ENCODE results near the gene PAX1. TPM values are rescaled to one million over a fixed set of nuclear protein-coding genes. Genes with fewer than 3 reads are reported as not detected.
A peak's percentile ranks its signal among the peaks of the same experiment; 100 is the strongest.

Gene PAX1
- total and polyA plus RNA-seq, 11 donors, result 0.44 TPM; not detected in 10

GRCh38 chr20:21713901-21714296 is 8.4 kb downstream of the PAX1 start:
- H3K27ac ChIP-seq, result no peak overlapping the region
- H3K27me3 ChIP-seq, result peaks cover 30 to 99% (median 82%) of the 10 kb centered on the region in 9 donors
- intact Hi-C loops (cut with DNase I), result loop anchor here in 2 of 10 donors (10.0 kb wide), 1 partner anchor 601 kb away; no protein-coding TSS in a partner anchor
- no peaks in the 10 kb centered on the region for H3K36me3 ChIP-seq
- no peaks in the 10 kb centered on the region for H3K9me3 ChIP-seq
- 1 to 3% (median 1%) methylated on average over 19 to 26 of the region's 26 CpGs for WGBS, 4 donors
- ATAC-seq, result no peak
- TF ChIP-seq POLR2A (IDR thresholded peaks at IDR 0.05), result no peak
- TF ChIP-seq CTCF (IDR thresholded peaks at IDR 0.05), result no peak
- peaks cover 0 to 3% (median 0%) of the 10 kb centered on the region in 12 donors for H3K4me1 ChIP-seq
- no peak for DNase-seq
- no peak overlapping the region for H3K4me3 ChIP-seq

GRCh38 chr20:21714297-21715192 is 9.1 kb downstream of the PAX1 start:
- WGBS, 4 donors, result 1 to 7% (median 2%) methylated on average over 33 to 54 of the region's 54 CpGs
- H3K27me3 ChIP-seq, result peaks cover 30 to 95% (median 75%) of the 10 kb centered on the region in 9 donors

GRCh38 chr20:21715193-21715881 is 9.9 kb downstream of the PAX1 start:
- ATAC-seq (no peak), DNase-seq (no peak)
- Histone ChIP-seq H3K36me3 (no peaks in the 10 kb centered on the region), H3K27me3 (peaks cover 30 to 89% (median 70%) of the 10 kb centered on the region in 9 donors), H3K9me3 (no peaks in the 10 kb centered on the region), H3K4me3 (no peak overlapping the region), H3K27ac (no peak overlapping the region), H3K4me1 (no peaks in the 10 kb centered on the region)
- intact Hi-C loops (cut with DNase I), result loop anchor here in 5 of 10 donors (5.0 to 10.0 kb wide), 4 partner anchors 392 to 599 kb away; no protein-coding TSS in a partner anchor
- 3 to 6% (median 4%) methylated on average over 10 of the region's 10 CpGs for WGBS, 4 donors
- TF ChIP-seq CTCF (IDR thresholded peaks at IDR 0.05), result no peak
- no peak for TF ChIP-seq POLR2A (IDR thresholded peaks at IDR 0.05)

More at GRCh38 chr20:21714297-21715192, 9.1 kb downstream of the PAX1 start:
- Histone ChIP-seq H3K4me3 (peak overlapping the region in 1 of 12 donors; percentile 17), H3K27ac (no peak overlapping the region), H3K36me3 (no peaks in the 10 kb centered on the region), H3K9me3 (no peaks in the 10 kb centered on the region), H3K4me1 (no peaks in the 10 kb centered on the region)
- ATAC-seq (no peak), DNase-seq (no peak)
- TF ChIP-seq POLR2A (IDR thresholded peaks at IDR 0.05) (no peak), CTCF (IDR thresholded peaks at IDR 0.05) (no peak)
- intact Hi-C loops (cut with DNase I), result loop anchor here in 5 of 10 donors (5.0 to 10.0 kb wide), 4 partner anchors 393 to 600 kb away; no protein-coding TSS in a partner anchor
